KMS-11 (cell line): ENCODE measurements around the gene CRACDL.

Experiments used
- H2AFZ ChIP-seq: fragments of 200-600 bp; sonication (generic); 2 replicates; pipeline ENCODE4 v1.6.1; 2016; ENCODE audit warnings: antibody characterized with exemption, mixed run types, low read depth
- H3K27ac ChIP-seq: fragments of 200-600 bp; sonication (generic); 2 replicates; pipeline ENCODE4 v1.6.1; 2016; ENCODE audit warnings: mild to moderate bottlenecking, mixed run types
- H3K27me3 ChIP-seq: fragments of 200-600 bp; sonication (generic); 2 replicates; pipeline ENCODE4 v1.6.1; 2017; ENCODE audit warnings: mild to moderate bottlenecking, low read depth, mixed run types, moderate library complexity; ENCODE audit not compliant: insufficient read depth
- H3K36me3 ChIP-seq: fragments of 200-600 bp; sonication (generic); 2 replicates; pipeline ENCODE4 v1.6.1; 2017; ENCODE audit warnings: mild to moderate bottlenecking, mixed run types; ENCODE audit not compliant: insufficient read depth
- H3K4me1 ChIP-seq: fragments of 200-600 bp; sonication (generic); 2 replicates; pipeline ENCODE4 v1.6.1; 2016; ENCODE audit warnings: mild to moderate bottlenecking, low read depth, mixed run types; ENCODE audit not compliant: poor library complexity, severe bottlenecking
- H3K4me2 ChIP-seq: fragments of 200-600 bp; sonication (generic); 2 replicates; pipeline ENCODE4 v1.7.0; 2016; ENCODE audit warnings: mild to moderate bottlenecking, mixed run types
- H3K4me3 ChIP-seq: fragments of 200-600 bp; sonication (generic); IDR thresholded peaks from 2 replicates; pipeline ENCODE4 v1.6.1; 2017; ENCODE audit warnings: low read depth, low read length, mixed read lengths; ENCODE audit not compliant: insufficient read depth
- H3K79me2 ChIP-seq: fragments of 200-600 bp; sonication (generic); 2 replicates; pipeline ENCODE4 v1.6.1; 2016; ENCODE audit warnings: low read depth, mixed run types; ENCODE audit not compliant: insufficient read depth
- H3K9ac ChIP-seq: fragments of 200-600 bp; sonication (generic); 2 replicates; pipeline ENCODE4 v1.6.1; 2016; ENCODE audit warnings: mild to moderate bottlenecking, mixed run types
- H4K20me1 ChIP-seq: fragments of 200-600 bp; sonication (generic); 2 replicates; pipeline ENCODE4 v1.6.1; 2016; ENCODE audit warnings: mild to moderate bottlenecking, mixed run types; ENCODE audit not compliant: insufficient read depth
- TF ChIP-seq, protein P1 (sequence below): fragments of 200-600 bp; sonication (generic); conservative IDR thresholded peaks from 2 replicates; pipeline ENCODE4 v1.6.1; 2017; ENCODE audit warnings: low read depth, mild to moderate bottlenecking, antibody characterized with exemption, low read length, moderate library complexity, mixed read lengths

The CRACDL gene

GRCh38 chr2:98929920-98930319, 6.1 kb downstream of the CRACDL start:
- TF ChIP-seq, protein P1, sequence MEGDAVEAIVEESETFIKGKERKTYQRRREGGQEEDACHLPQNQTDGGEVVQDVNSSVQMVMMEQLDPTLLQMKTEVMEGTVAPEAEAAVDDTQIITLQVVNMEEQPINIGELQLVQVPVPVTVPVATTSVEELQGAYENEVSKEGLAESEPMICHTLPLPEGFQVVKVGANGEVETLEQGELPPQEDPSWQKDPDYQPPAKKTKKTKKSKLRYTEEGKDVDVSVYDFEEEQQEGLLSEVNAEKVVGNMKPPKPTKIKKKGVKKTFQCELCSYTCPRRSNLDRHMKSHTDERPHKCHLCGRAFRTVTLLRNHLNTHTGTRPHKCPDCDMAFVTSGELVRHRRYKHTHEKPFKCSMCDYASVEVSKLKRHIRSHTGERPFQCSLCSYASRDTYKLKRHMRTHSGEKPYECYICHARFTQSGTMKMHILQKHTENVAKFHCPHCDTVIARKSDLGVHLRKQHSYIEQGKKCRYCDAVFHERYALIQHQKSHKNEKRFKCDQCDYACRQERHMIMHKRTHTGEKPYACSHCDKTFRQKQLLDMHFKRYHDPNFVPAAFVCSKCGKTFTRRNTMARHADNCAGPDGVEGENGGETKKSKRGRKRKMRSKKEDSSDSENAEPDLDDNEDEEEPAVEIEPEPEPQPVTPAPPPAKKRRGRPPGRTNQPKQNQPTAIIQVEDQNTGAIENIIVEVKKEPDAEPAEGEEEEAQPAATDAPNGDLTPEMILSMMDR = no peak
- no peaks in the 10 kb centered on the region for H4K20me1 ChIP-seq
- no peak overlapping the region for H2AFZ ChIP-seq
- H3K27me3 ChIP-seq = no peaks in the 10 kb centered on the region
- H3K4me3 ChIP-seq = no peak overlapping the region
- H3K4me2 ChIP-seq = no peak overlapping the region
- no peaks in the 10 kb centered on the region for H3K36me3 ChIP-seq
- no peak overlapping the region for H3K27ac ChIP-seq
- H3K79me2 ChIP-seq = no peaks in the 10 kb centered on the region
- H3K4me1 ChIP-seq = no peaks in the 10 kb centered on the region
- H3K9ac ChIP-seq = no peak overlapping the region

DNA sequence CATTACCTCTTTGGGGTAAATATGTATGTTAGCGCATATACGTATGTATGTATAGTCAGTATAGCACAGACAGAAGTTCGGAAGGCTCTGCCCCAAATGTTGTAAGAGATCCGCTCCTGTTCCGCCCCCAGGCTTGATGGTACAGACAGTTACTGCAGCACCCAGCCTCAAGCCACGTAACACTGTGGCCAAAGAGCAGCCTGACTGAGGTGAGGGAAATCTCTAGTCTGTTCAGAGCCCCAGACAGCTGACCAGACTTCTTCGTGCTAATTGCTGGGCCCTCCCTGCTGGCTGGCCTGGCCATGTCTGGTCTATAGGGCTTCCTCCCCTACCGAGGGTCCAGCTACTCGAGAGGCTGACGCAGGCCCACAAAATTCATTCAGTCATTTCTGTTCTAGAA, 7.8 kb downstream of the CRACDL start:
- Histone ChIP-seq H3K79me2 (no peaks in the 10 kb centered on the region), H3K36me3 (no peaks in the 10 kb centered on the region), H2AFZ (no peak overlapping the region), H3K9ac (no peak overlapping the region), H3K4me1 (no peaks in the 10 kb centered on the region), H3K4me3 (no peak overlapping the region), H3K27me3 (no peaks in the 10 kb centered on the region), H3K27ac (no peak overlapping the region), H3K4me2 (no peak overlapping the region), H4K20me1 (no peaks in the 10 kb centered on the region)
- TF ChIP-seq, protein P1 = no peak

GRCh38 chr2:98927027-98927426, 9.0 kb downstream of the CRACDL start:
- Histone ChIP-seq H3K79me2 (no peaks in the 10 kb centered on the region), H3K27ac (no peak overlapping the region), H3K9ac (no peak overlapping the region), H3K4me2 (no peak overlapping the region), H3K4me3 (no peak overlapping the region), H3K27me3 (no peaks in the 10 kb centered on the region), H4K20me1 (no peaks in the 10 kb centered on the region), H3K4me1 (no peaks in the 10 kb centered on the region), H2AFZ (no peak overlapping the region), H3K36me3 (no peaks in the 10 kb centered on the region)
- TF ChIP-seq, protein P1 = no peak

DNA sequence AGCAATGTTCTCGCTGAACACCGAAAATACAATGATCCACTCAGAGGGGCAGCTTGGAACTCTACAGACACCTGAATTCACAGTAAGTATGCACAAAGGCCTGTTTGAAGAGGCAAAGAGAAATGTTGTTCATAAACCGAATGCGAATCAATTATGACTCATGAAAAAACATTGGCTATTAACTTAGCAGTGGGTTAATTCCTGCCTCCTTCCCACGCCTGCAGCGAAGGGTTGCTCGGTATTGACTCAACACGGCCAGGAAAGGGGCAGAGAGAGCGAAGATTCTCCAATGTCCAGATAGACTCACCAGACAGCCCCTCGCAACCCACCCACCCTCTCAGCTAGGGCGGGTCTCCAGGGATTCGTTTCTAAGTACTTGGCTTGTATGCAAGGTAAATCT, 9.4 kb downstream of the CRACDL start:
- Histone ChIP-seq H4K20me1 (no peaks in the 10 kb centered on the region), H2AFZ (no peak overlapping the region), H3K36me3 (no peaks in the 10 kb centered on the region), H3K27me3 (no peaks in the 10 kb centered on the region), H3K9ac (no peak overlapping the region), H3K4me3 (no peak overlapping the region), H3K4me1 (no peaks in the 10 kb centered on the region), H3K4me2 (no peak overlapping the region), H3K79me2 (no peaks in the 10 kb centered on the region), H3K27ac (no peak overlapping the region)
- TF ChIP-seq, protein P1 = no peak
